OCI-M2 (cell line): ENCODE measurements around the gene LIMS3.
"Not testable (repeated sequence)": the region's sequence is repeated elsewhere in the genome, so short reads cannot be mapped to it uniquely, and the experiment has no call there.

Experiments used
- DNase-seq: peaks from one replicate; lab custom pipeline; 2025; ENCODE audit not compliant: unreplicated experiment; lab: John Stamatoyannopoulos, UW

The LIMS3 gene

GRCh38 chr2:109898462-109899336 lies at the start of gene LIMS3:
LIMS3 (plus strand) TSS chr2:109898688; CDS start chr2:109898729, 41 bp downstream.
- DNase-seq, result not testable (repeated sequence)

- DNase-seq, result not testable (repeated sequence)
These were observed 27.2 kb upstream of the LIMS3 start for GRCh38 chr2:109871129-109871751.

- not testable (repeated sequence) for DNase-seq
These were observed 21.9 kb upstream of the LIMS3 start for GRCh38 chr2:109876625-109877024.

GRCh38 chr2:109882112-109882511 lies 16.4 kb upstream of the LIMS3 start:
- DNase-seq, result not testable (repeated sequence)

- DNase-seq, result not testable (repeated sequence)
These were observed 10.1 kb upstream of the LIMS3 start for GRCh38 chr2:109888414-109888813.

- DNase-seq, result not testable (repeated sequence)
These were observed 8.6 kb upstream of the LIMS3 start for GRCh38 chr2:109889909-109890308.

- not testable (repeated sequence) for DNase-seq
These were observed 7.5 kb upstream of the LIMS3 start for GRCh38 chr2:109891024-109891423.

- not testable (repeated sequence) for DNase-seq
These were observed 4.8 kb upstream of the LIMS3 start for GRCh38 chr2:109893736-109894135.

GRCh38 chr2:109894141-109894540 lies 4.3 kb upstream of the LIMS3 start:
- not testable (repeated sequence) for DNase-seq

- not testable (repeated sequence) for DNase-seq
These were observed 3.2 kb upstream of the LIMS3 start for GRCh38 chr2:109895090-109895869.

GRCh38 chr2:109896212-109896611 lies 2.3 kb upstream of the LIMS3 start:
- not testable (repeated sequence) for DNase-seq

GRCh38 chr2:109897769-109898461 lies 573 bp upstream of the LIMS3 start:
- DNase-seq, result not testable (repeated sequence)

GRCh38 chr2:109905796-109906195 lies 7.3 kb downstream of the LIMS3 start:
- not testable (repeated sequence) for DNase-seq

GRCh38 chr2:109908626-109909025 lies 10.1 kb downstream of the LIMS3 start:
- DNase-seq, result not testable (repeated sequence)

GRCh38 chr2:109910789-109911188 lies 12.3 kb downstream of the LIMS3 start:
- DNase-seq, result not testable (repeated sequence)

- DNase-seq, result not testable (repeated sequence)
These were observed 15.4 kb downstream of the LIMS3 start for GRCh38 chr2:109913911-109914310.

GRCh38 chr2:109914552-109914951 lies 16.1 kb downstream of the LIMS3 start:
- DNase-seq, result not testable (repeated sequence)

GRCh38 chr2:109915830-109916229 lies 17.3 kb downstream of the LIMS3 start:
- DNase-seq, result not testable (repeated sequence)

- not testable (repeated sequence) for DNase-seq
These were observed 21.7 kb downstream of the LIMS3 start for GRCh38 chr2:109920162-109920561.

GRCh38 chr2:109921543-109922384 lies 23.3 kb downstream of the LIMS3 start:
- DNase-seq, result not testable (repeated sequence)
